HFF-Myc (cell line): ENCODE data around the gene AEBP2.

Source experiments
- DNase-seq: peaks from one replicate; pipeline ENCODE4 v3.0.0-alpha.2; 2011; ENCODE audit warnings: low read depth; ENCODE audit errors: extremely low read depth
- H3K4me3 ChIP-seq: replicated peaks from 2 replicates; pipeline ENCODE4 v1.5.1; 2011; ENCODE audit warnings: low read depth, mild to moderate bottlenecking, control low read depth, low read length
- TF ChIP-seq, protein P1 (sequence below): IDR thresholded peaks from 2 replicates; pipeline ENCODE4 v1.5.1; 2012; ENCODE audit warnings: mild to moderate bottlenecking, low read depth, low read length, control low read depth; ENCODE audit errors: missing control alignments

AEBP2 gene

DNA sequence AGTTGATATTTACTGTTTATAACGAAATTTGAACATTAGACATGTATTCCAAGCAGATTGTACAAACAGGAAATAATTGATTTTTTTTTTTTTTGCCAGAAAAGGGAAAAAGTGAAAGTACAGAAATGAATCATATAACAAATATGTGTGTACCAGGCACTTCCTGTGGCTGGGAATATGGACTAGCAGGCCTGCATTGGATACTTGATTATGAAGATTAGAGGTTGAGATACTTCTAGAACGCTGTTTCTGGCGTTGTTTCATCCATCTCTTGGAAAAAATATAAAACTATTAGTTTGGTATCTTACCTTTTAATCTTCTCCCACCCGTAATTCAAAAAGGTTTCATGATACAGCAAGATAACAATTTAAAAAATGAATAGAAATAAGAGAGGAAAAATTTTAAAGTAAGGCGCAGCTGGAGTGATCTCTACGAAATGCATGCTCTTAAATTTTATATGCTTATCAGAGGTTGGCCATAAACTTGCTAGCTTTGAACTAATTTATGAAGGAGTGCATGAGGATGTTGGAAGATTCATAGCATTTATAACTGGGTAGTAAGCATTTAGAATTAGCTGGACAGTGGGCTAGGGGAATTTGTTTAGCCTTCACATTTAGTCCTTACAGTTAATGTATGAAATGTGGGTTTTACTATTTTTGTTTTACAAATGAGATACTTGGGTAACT is 90.8 kb downstream of the AEBP2 start:
- TF ChIP-seq, protein P1, sequence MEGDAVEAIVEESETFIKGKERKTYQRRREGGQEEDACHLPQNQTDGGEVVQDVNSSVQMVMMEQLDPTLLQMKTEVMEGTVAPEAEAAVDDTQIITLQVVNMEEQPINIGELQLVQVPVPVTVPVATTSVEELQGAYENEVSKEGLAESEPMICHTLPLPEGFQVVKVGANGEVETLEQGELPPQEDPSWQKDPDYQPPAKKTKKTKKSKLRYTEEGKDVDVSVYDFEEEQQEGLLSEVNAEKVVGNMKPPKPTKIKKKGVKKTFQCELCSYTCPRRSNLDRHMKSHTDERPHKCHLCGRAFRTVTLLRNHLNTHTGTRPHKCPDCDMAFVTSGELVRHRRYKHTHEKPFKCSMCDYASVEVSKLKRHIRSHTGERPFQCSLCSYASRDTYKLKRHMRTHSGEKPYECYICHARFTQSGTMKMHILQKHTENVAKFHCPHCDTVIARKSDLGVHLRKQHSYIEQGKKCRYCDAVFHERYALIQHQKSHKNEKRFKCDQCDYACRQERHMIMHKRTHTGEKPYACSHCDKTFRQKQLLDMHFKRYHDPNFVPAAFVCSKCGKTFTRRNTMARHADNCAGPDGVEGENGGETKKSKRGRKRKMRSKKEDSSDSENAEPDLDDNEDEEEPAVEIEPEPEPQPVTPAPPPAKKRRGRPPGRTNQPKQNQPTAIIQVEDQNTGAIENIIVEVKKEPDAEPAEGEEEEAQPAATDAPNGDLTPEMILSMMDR: no peak
- no peak for DNase-seq
- H3K4me3 ChIP-seq: no peak overlapping the region

GRCh38 chr12:19530637-19531023 is 91.3 kb downstream of the AEBP2 start:
- DNase-seq: no peak
- no peak overlapping the region for H3K4me3 ChIP-seq
- TF ChIP-seq, protein P1: no peak

DNA sequence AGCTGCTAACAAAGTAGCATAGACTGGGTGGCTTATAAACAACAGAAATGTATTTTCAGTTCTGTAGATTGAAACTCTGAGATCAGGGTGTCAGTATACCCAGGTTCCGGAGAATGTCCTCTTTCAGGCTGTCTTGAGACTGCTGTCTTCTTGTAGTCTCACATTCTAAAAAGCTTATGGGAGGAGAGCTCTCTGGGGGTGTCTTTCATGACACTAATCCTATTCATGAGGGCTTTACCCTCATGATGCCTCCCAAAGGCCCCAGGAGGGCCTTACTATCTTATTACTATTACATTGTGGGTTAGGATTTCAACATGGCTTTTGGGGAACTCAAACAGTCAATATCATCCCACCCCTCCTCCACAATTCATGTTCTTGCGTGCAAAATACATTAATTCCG is 94.3 kb downstream of the AEBP2 start:
- TF ChIP-seq, protein P1: no peak
- DNase-seq: no peak
- H3K4me3 ChIP-seq: no peak overlapping the region

DNA sequence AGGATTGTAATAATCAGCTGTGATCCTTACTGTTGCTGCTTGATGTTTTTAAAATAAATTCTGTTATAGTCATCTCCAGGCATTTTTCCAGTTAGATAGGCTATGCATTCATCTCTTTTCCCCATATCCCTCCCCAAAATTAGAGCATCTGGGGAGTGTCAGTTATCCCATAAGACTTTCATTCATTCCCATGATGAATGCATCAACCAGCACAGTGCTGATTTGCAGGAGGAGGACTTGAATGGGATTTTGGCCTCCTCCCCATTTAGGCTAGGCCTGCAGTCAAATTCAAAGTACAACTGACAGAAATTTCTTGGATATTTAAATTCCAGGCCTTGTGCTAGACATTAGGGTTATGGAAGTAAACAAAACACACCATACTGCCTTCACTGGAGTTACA is 99.8 kb downstream of the AEBP2 start:
- TF ChIP-seq, protein P1: no peak
- DNase-seq: no peak
- no peak overlapping the region for H3K4me3 ChIP-seq

DNA sequence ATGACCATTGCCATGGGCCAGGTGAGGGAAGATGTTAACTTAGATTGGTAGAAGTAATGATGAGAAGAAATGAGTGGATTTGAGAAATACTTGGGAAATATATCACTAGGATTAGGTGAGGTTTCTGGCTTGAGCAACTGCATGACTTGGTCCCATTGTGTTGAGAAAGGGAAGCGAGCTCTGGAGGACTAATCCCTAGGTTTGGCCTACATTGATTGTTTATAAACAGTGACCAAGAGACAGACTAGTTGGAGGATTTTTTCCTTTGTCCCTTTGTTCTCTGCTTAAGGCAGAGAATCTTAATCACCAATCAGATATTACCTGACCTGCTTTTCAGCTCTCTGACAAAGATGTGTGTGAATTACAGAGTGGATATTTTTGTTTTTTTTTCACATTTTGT is 100.5 kb downstream of the AEBP2 start:
- DNase-seq: no peak
- H3K4me3 ChIP-seq: no peak overlapping the region
- TF ChIP-seq, protein P1: no peak

GRCh38 chr12:19542606-19543005 is 103.3 kb downstream of the AEBP2 start:
- H3K4me3 ChIP-seq: no peak overlapping the region
- no peak for DNase-seq
- TF ChIP-seq, protein P1: no peak

GRCh38 chr12:19544353-19544752 is 105.1 kb downstream of the AEBP2 start:
- DNase-seq: no peak
- TF ChIP-seq, protein P1: no peak
- no peak overlapping the region for H3K4me3 ChIP-seq
